GM12878 (cell line): ENCODE data around the gene PRR5L. TPM values are rescaled to one million over a fixed set of nuclear protein-coding genes. Genes with fewer than 3 reads are reported as not detected.

Experiments used
- ATAC-seq: fragments of 200-7000 bp; cut with Tn5 transposase; 3 replicates; pipeline ENCODE4 v1.9.1; 2020; ENCODE audit warnings: mild to moderate bottlenecking, moderate library complexity
- BruUV-seq: library from RNA; stranded (reverse); fragments of 400-500 nt; replicated peaks from 2 replicates; lab custom pipeline; 2021; lab: Mats Ljungman, UMichigan
- CTCF ChIA-PET: fragments of 300-600 bp; sonication (Branson Sonifier 250); formaldehyde crosslinking; extraction: SDS; loops from one replicate; lab custom pipeline; 2021; ENCODE audit warnings: inconsistent platforms; lab: Yijun Ruan, JAX
- POLR2A ChIA-PET: fragments of 350-600 bp; formaldehyde crosslinking; extraction: SDS; loops from one replicate; lab custom pipeline; 2021; ENCODE audit warnings: inconsistent platforms; lab: Charles Lee
- RAD21 ChIA-PET: fragments of 300-600 bp; sonication (Branson Sonifier 250); formaldehyde crosslinking; loops from one replicate; lab custom pipeline; 2023; ENCODE audit warnings: antibody characterized with exemption; ENCODE audit not compliant: unreplicated experiment; lab: Charles Lee
- SMC1A ChIA-PET: fragments of 300-600 bp; sonication (Branson Sonifier 250); formaldehyde crosslinking; loops from one replicate; lab custom pipeline; 2023; ENCODE audit not compliant: unreplicated experiment, uncharacterized antibody; lab: Charles Lee
- DNase-seq: peaks from one replicate; pipeline ENCODE4 v3.0.0-alpha.2; 2011; ENCODE audit warnings: low read depth, low spot score
- FAIRE-seq: peaks from 3 replicates; lab custom pipeline; 2011; peaks lifted over from hg19 to GRCh38; lab: Jason Lieb, UNC
- H2AFZ ChIP-seq: 2 replicates; pipeline ENCODE4 v1.6.0; 2011; ENCODE audit warnings: low read depth, low read length, control low read depth; ENCODE audit not compliant: control insufficient read depth
- H3K27ac ChIP-seq: 2 replicates; pipeline ENCODE4 v1.5.1; 2011; ENCODE audit warnings: control low read depth; ENCODE audit not compliant: control insufficient read depth, insufficient read depth
- H3K27me3 ChIP-seq, 2 experiments: replicated peaks in 1 of 2; 2 replicates each; pipeline versions ENCODE4 v1.6.0 to v1.6.1; 2011; ENCODE audit warnings: low read length in 1 of 2; ENCODE audit not compliant: control insufficient read depth in 2 of 2, insufficient read depth in 2 of 2
- H3K36me3 ChIP-seq, 2 experiments: 2 replicates each; pipeline ENCODE4 v1.5.1; 2011; ENCODE audit warnings: low read length in 1 of 2; ENCODE audit not compliant: control insufficient read depth in 2 of 2, insufficient read depth in 2 of 2
- H3K4me1 ChIP-seq: 2 replicates; pipeline ENCODE4 v1.6.1; 2011; ENCODE audit warnings: mild to moderate bottlenecking, low read length, moderate library complexity, mixed read lengths; ENCODE audit not compliant: control insufficient read depth, insufficient read depth
- H3K4me2 ChIP-seq: 2 replicates; pipeline ENCODE4 v1.6.0; 2011; ENCODE audit warnings: control low read depth; ENCODE audit not compliant: control insufficient read depth, insufficient read depth
- H3K4me3 ChIP-seq: fragments of 200-600 bp; sonication (generic); 2 replicates; pipeline ENCODE4 v1.5.1; 2016
- H3K79me2 ChIP-seq: 2 replicates; pipeline ENCODE4 v1.6.0; 2011; ENCODE audit warnings: low read length; ENCODE audit not compliant: control insufficient read depth, insufficient read depth
- H3K9ac ChIP-seq: 2 replicates; pipeline ENCODE4 v1.8.0; 2011; ENCODE audit warnings: low read length, control low read depth, mixed read lengths; ENCODE audit not compliant: control insufficient read depth, insufficient read depth
- H3K9me3 ChIP-seq: replicated peaks from 3 replicates; pipeline ENCODE4 v1.5.1; 2011; ENCODE audit warnings: mild to moderate bottlenecking, low read length; ENCODE audit not compliant: control insufficient read depth, insufficient read depth
- H4K20me1 ChIP-seq: 2 replicates; pipeline ENCODE4 v1.6.0; 2011; ENCODE audit not compliant: control insufficient read depth, insufficient read depth
- BACH1 ChIP-seq: fragments of 450-650 bp; IDR thresholded peaks from 2 replicates; pipeline ENCODE4 v1.6.1; 2017; ENCODE audit warnings: mild to moderate bottlenecking, borderline replicate concordance
- HDAC6 ChIP-seq: fragments of 200-600 bp; sonication (generic); IDR thresholded peaks from one replicate; pipeline ENCODE4 v1.8.0; 2017; ENCODE audit warnings: antibody characterized with exemption; ENCODE audit not compliant: unreplicated experiment
- IKZF1 ChIP-seq: fragments of 450-650 bp; conservative IDR thresholded peaks from 2 replicates; pipeline ENCODE4 v1.6.1; 2017; ENCODE audit warnings: antibody characterized with exemption, mild to moderate bottlenecking
- MEF2B ChIP-seq: fragments of 450-650 bp; IDR thresholded peaks from 2 replicates; pipeline ENCODE4 v1.6.1; 2018; ENCODE audit warnings: mild to moderate bottlenecking, moderate library complexity; ENCODE audit not compliant: partially characterized antibody, poor library complexity, severe bottlenecking
- SPI1 ChIP-seq: IDR thresholded peaks from 2 replicates; pipeline ENCODE4 v1.6.1; 2011; ENCODE audit warnings: low read depth, mild to moderate bottlenecking, low read length, moderate library complexity, borderline replicate concordance; ENCODE audit not compliant: insufficient read depth
- WGBS: methylation state at CpG from one replicate; pipeline ENCODE4 v1.1.6; 2016; ENCODE audit warnings: low lambda C conversion rate; ENCODE audit not compliant: insufficient replicate concordance, insufficient coverage; ENCODE audit errors: missing lambda C conversion rate; 5-methylcytosine and 5-hydroxymethylcytosine counted together
- in situ Hi-C: fragments of 300-500 bp; cut with MboI; formaldehyde crosslinking; loops from 9 replicates; pipeline ENCODE4 v1.14.3; 2018; ENCODE audit warnings: mixed read lengths
- intact Hi-C: fragments of 100-400 bp; cut with micrococcal nuclease; formaldehyde crosslinking; loops from one replicate; pipeline ENCODE4 v1.14.2; 2022; ENCODE audit not compliant: unreplicated experiment
- polyA plus RNA-seq, 11 experiments: library from polyadenylated mRNA; depleted of rRNA in 4 of 11; unstranded in 6 of 11; stranded (reverse) in 5 of 11; fragments of >200 nt; fragmentation: Nextera tagmentation in 4 of 11; fragmentation: Illumina TruSeq in 1 of 11; extraction: Ambion mirVana in 4 of 11; extraction: Trizol in 1 of 11; gene quantifications; 1 replicate in 1 of 11; 2 replicates in 10 of 11; pipeline versions ENCODE4 v1.2.1 to v1.2.3, GENCODE V29; 2011 to 2016; ENCODE audit warnings: inconsistent platforms in 2 of 11, missing spikeins in 2 of 11, low read depth in 1 of 11
- total RNA-seq, 4 experiments: library from RNA; depleted of rRNA in 3 of 4; stranded (reverse); fragments of >200 nt in 3 of 4; fragmentation: Illumina TruSeq in 1 of 4; extraction: Trizol in 1 of 4; gene quantifications; 2 replicates each; pipeline versions ENCODE4 v1.2.1 to v1.2.3, GENCODE V29; 2013 to 2021
- TF ChIP-seq, protein P1 (sequence below): IDR thresholded peaks from 2 replicates; pipeline ENCODE4 v1.6.1; 2012; ENCODE audit warnings: low read depth, low read length, improper control_type of control experiment
- TF ChIP-seq, protein P2 (sequence below): fragments of 450-650 bp; conservative IDR thresholded peaks from 2 replicates; pipeline ENCODE4 v1.6.1; 2017; ENCODE audit warnings: mild to moderate bottlenecking, moderate library complexity

The PRR5L gene
- total and polyA plus RNA-seq, 10 of the 15 experiments (the other 5 are each of a cell fraction or from before 2014, with no cell fraction given) = 0.11 to 4.2 (median 0.67) TPM; not detected in 1

DNA sequence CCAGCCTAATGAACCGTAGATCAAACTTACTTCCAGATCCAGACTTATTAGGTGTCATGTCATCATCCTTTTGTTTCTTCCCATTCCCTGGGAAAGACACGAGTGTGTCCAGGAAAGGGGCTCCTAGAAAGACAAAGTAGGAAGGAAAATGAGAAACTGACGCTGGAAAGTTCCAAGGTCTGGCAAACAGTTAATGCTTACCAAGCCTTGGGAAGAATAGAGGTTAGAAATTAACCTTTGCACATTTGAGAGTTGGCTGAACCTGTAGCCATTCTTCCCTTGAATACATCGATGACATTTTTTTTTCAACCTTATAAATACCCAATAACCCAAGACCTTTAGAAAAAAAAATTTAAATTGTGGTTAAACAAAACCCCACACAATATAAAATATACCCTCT, 136.7 kb downstream of the PRR5L start:
- intact Hi-C loops = no loop called here
- SMC1A ChIA-PET = no interaction called here
- TF ChIP-seq MEF2B (no peak), HDAC6 (no peak), BACH1 (no peak), SPI1 (no peak), IKZF1 (no peak)
- TF ChIP-seq, protein P1, sequence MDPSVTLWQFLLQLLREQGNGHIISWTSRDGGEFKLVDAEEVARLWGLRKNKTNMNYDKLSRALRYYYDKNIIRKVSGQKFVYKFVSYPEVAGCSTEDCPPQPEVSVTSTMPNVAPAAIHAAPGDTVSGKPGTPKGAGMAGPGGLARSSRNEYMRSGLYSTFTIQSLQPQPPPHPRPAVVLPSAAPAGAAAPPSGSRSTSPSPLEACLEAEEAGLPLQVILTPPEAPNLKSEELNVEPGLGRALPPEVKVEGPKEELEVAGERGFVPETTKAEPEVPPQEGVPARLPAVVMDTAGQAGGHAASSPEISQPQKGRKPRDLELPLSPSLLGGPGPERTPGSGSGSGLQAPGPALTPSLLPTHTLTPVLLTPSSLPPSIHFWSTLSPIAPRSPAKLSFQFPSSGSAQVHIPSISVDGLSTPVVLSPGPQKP = no peak
- TF ChIP-seq, protein P2, sequence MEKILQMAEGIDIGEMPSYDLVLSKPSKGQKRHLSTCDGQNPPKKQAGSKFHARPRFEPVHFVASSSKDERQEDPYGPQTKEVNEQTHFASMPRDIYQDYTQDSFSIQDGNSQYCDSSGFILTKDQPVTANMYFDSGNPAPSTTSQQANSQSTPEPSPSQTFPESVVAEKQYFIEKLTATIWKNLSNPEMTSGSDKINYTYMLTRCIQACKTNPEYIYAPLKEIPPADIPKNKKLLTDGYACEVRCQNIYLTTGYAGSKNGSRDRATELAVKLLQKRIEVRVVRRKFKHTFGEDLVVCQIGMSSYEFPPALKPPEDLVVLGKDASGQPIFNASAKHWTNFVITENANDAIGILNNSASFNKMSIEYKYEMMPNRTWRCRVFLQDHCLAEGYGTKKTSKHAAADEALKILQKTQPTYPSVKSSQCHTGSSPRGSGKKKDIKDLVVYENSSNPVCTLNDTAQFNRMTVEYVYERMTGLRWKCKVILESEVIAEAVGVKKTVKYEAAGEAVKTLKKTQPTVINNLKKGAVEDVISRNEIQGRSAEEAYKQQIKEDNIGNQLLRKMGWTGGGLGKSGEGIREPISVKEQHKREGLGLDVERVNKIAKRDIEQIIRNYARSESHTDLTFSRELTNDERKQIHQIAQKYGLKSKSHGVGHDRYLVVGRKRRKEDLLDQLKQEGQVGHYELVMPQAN = no peak
- no peaks in the 10 kb centered on the region for H3K4me1 ChIP-seq
- FAIRE-seq (no peak), DNase-seq (no peak), ATAC-seq (no peak)
- BruUV-seq = no TSS peak
- H3K4me2 ChIP-seq = no peak overlapping the region
- WGBS = 22% methylated on average over 4 of the region's 4 CpGs
- no peaks in the 10 kb centered on the region for H4K20me1 ChIP-seq
- in situ Hi-C loops = no loop called here
- H3K27ac ChIP-seq = no peak overlapping the region
- CTCF ChIA-PET = no interaction called here
- POLR2A ChIA-PET = no interaction called here
- no peaks in the 10 kb centered on the region for H3K79me2 ChIP-seq
- H3K9ac ChIP-seq = no peak overlapping the region
- H3K36me3 ChIP-seq = no peaks in the 10 kb centered on the region
- RAD21 ChIA-PET = no interaction called here
- no peak overlapping the region for H3K4me3 ChIP-seq
- no peaks in the 10 kb centered on the region; a peak in 1 of 4 replicates for H3K27me3 ChIP-seq
- no peak overlapping the region for H2AFZ ChIP-seq
- H3K9me3 ChIP-seq = no peaks in the 10 kb centered on the region
